Vagina (tissue), 2 donors: ENCODE results near the gene ADD1. TPM values are rescaled to one million over a fixed set of nuclear protein-coding genes. Genes with fewer than 3 reads are reported as not detected.
A peak's percentile ranks its signal among the peaks of the same experiment; 100 is the strongest.

Source experiments
- DNase-seq, 2 donors: peaks; one replicate each; pipeline ENCODE4 v3.0.0-alpha.2; 2017; ENCODE audit errors: extremely low spot score in 2 of 2
- H3K27ac ChIP-seq: fragments of 200-600 bp; sonication (generic); one replicate; pipeline ENCODE4 v1.5.1; 2019
- H3K27me3 ChIP-seq: fragments of 200-600 bp; sonication (generic); one replicate; pipeline ENCODE4 v1.5.1; 2019
- H3K36me3 ChIP-seq, 2 donors: fragments of 200-600 bp; sonication (generic); one replicate each; pipeline ENCODE4 v1.5.1; 2017 to 2019
- H3K4me1 ChIP-seq: fragments of 200-600 bp; sonication (generic); one replicate; pipeline ENCODE4 v1.5.1; 2019
- H3K4me3 ChIP-seq, 2 donors: fragments of 200-600 bp; sonication (generic); 1 replicate in 1 of 2; 2 replicates in 1 of 2; pipeline ENCODE4 v1.5.1; 2016 to 2019
- H3K9me3 ChIP-seq: fragments of 200-600 bp; sonication (generic); one replicate; pipeline ENCODE4 v1.5.1; 2019
- CTCF ChIP-seq, 3 experiments: fragments of 450-650 bp in 2 of 3; fragments of 200-600 bp in 1 of 3; sonication (generic) in 1 of 3; IDR thresholded peaks; one replicate each; pipeline ENCODE4 v1.5.1; 2017 to 2019; ENCODE audit warnings: antibody characterized with exemption in 3 of 3, mild to moderate bottlenecking in 2 of 3, moderate library complexity in 2 of 3
- POLR2A ChIP-seq, 2 donors: fragments of 450-650 bp; IDR thresholded peaks; one replicate each; pipeline ENCODE4 v1.6.1; 2017; ENCODE audit warnings: antibody characterized with exemption in 2 of 2, mild to moderate bottlenecking in 2 of 2, moderate library complexity in 2 of 2
- POLR2AphosphoS5 ChIP-seq, 2 donors: sonication (generic); formaldehyde crosslinking; IDR thresholded peaks; one replicate each; pipeline ENCODE4 v1.9.0; 2017; ENCODE audit warnings: antibody characterized with exemption in 2 of 2, mild to moderate bottlenecking in 2 of 2, low read depth in 1 of 2; ENCODE audit not compliant: insufficient read depth in 1 of 2
- intact Hi-C: fragments of 100-400 bp; cut with DNase I; formaldehyde crosslinking; loops from one replicate; pipeline ENCODE4 v1.15.1; 2023
- total RNA-seq: library from RNA; depleted of rRNA; stranded (reverse); fragments of >200 nt; gene quantifications from one replicate; pipeline ENCODE4 v1.2.3, GENCODE V29; 2016

ADD1 gene
- total RNA-seq, 1 donor from 2014 or later, result 228 TPM

GRCh38 chr4:2900741-2901140 lies 57.1 kb downstream of the ADD1 start:
- Histone ChIP-seq H3K36me3 (peaks cover 0 to 82% of the 10 kb centered on the region in 2 donors), H3K27ac (no peak overlapping the region), H3K9me3 (no peaks in the 10 kb centered on the region), H3K27me3 (no peaks in the 10 kb centered on the region), H3K4me3 (no peak overlapping the region), H3K4me1 (no peaks in the 10 kb centered on the region)
- DNase-seq, result no peak
- no peak for TF ChIP-seq POLR2A (IDR thresholded peaks at IDR 0.05)
- no peak for TF ChIP-seq POLR2AphosphoS5 (IDR thresholded peaks at IDR 0.05; ENCODE audit: insufficient read depth in 1 of 2, low read depth in 1 of 2)
- no peak for TF ChIP-seq CTCF (IDR thresholded peaks at IDR 0.05)
- intact Hi-C loops, result no loop called here

GRCh38 chr4:2901186-2901585 lies 57.5 kb downstream of the ADD1 start:
- Histone ChIP-seq H3K27ac (no peak overlapping the region), H3K4me3 (no peak overlapping the region), H3K4me1 (no peaks in the 10 kb centered on the region), H3K36me3 (peaks cover 0 to 82% of the 10 kb centered on the region in 2 donors), H3K27me3 (no peaks in the 10 kb centered on the region), H3K9me3 (no peaks in the 10 kb centered on the region)
- intact Hi-C loops, result no loop called here
- TF ChIP-seq POLR2AphosphoS5 (IDR thresholded peaks at IDR 0.05; ENCODE audit: insufficient read depth in 1 of 2, low read depth in 1 of 2), result no peak
- TF ChIP-seq CTCF (IDR thresholded peaks at IDR 0.05), result no peak
- no peak for DNase-seq

GRCh38 chr4:2902126-2902525 lies 58.5 kb downstream of the ADD1 start:
- DNase-seq, result no peak
- Histone ChIP-seq H3K27me3 (no peaks in the 10 kb centered on the region), H3K4me3 (no peak overlapping the region), H3K36me3 (peaks cover 0 to 84% of the 10 kb centered on the region in 2 donors), H3K27ac (no peak overlapping the region), H3K9me3 (no peaks in the 10 kb centered on the region), H3K4me1 (no peaks in the 10 kb centered on the region)
- intact Hi-C loops, result no loop called here
- no peak for TF ChIP-seq CTCF (IDR thresholded peaks at IDR 0.05)
- no peak for TF ChIP-seq POLR2A (IDR thresholded peaks at IDR 0.05)
- no peak for TF ChIP-seq POLR2AphosphoS5 (IDR thresholded peaks at IDR 0.05; ENCODE audit: insufficient read depth in 1 of 2, low read depth in 1 of 2)

- TF ChIP-seq CTCF (IDR thresholded peaks at IDR 0.05) (no peak), POLR2AphosphoS5 (IDR thresholded peaks at IDR 0.05; ENCODE audit: insufficient read depth in 1 of 2, low read depth in 1 of 2) (peak in 1 of 2 donors; percentile 3), POLR2A (IDR thresholded peaks at IDR 0.05) (no peak)
- Histone ChIP-seq H3K27me3 (no peaks in the 10 kb centered on the region), H3K9me3 (no peaks in the 10 kb centered on the region), H3K4me3 (no peak overlapping the region), H3K36me3 (peaks cover 0 to 78% of the 10 kb centered on the region in 2 donors), H3K27ac (no peak overlapping the region), H3K4me1 (no peaks in the 10 kb centered on the region)
- no peak for DNase-seq
- intact Hi-C loops, result no loop called here
Measured at GRCh38 chr4:2905544-2905943, 61.9 kb downstream of the ADD1 start.

- Histone ChIP-seq H3K27ac (no peak overlapping the region), H3K27me3 (no peaks in the 10 kb centered on the region), H3K4me3 (no peak overlapping the region), H3K9me3 (no peaks in the 10 kb centered on the region), H3K4me1 (no peaks in the 10 kb centered on the region), H3K36me3 (peaks cover 0 to 74% of the 10 kb centered on the region in 2 donors)
- intact Hi-C loops, result no loop called here
- DNase-seq, result no peak
- TF ChIP-seq POLR2A (IDR thresholded peaks at IDR 0.05) (no peak), POLR2AphosphoS5 (IDR thresholded peaks at IDR 0.05; ENCODE audit: insufficient read depth in 1 of 2, low read depth in 1 of 2) (no peak), CTCF (IDR thresholded peaks at IDR 0.05) (no peak)
Measured at GRCh38 chr4:2906218-2906617, 62.6 kb downstream of the ADD1 start.
